ENCODE measurements around the gene NEK1.

Gene NEK1

DNA sequence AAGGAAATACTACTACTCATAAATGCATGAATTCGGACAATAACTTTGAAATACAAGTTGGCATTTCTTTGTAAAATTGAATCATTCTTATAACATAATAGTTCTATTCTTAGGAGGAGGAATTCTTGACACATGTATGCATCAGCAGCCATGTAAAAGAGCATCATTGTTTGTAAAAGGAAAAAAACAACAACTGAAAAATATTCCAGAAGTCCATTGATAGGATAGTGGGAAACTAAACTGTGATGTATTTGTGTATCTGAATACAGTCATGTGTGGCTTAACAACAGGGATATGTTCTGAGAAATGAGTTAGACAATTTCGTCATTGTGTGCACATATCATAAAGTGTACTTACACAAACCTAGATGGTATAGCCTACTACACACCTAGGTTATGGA, 239.6 kb downstream of the NEK1 start:
- DNase-seq (ENCODE audit: low read depth in 1 of 2, low spot score in 1 of 2): no peak

DNA sequence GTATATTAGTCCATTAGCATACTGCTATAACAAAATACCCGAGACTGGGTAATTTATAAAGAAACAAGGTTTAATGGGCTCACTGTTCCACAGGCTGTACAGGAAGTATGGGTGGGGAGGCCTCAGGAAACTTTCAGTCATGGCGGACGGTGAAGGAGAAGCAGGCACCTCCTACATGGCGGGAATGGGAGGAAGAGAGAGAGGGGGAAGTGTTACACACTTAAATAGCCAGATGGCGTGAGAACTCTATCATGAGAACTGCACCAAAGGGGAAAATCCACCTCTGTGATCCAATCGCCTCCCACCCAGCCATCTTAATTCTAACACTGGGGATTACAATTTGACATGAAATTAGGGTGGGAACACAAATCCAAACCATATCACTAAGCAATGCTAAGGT, 242.7 kb downstream of the NEK1 start:
- no peak for DNase-seq (ENCODE audit: low read depth in 1 of 2, low spot score in 1 of 2)

- DNase-seq (ENCODE audit: low read depth in 1 of 2, low spot score in 1 of 2): no peak
Observed at GRCh38 chr4:169367826-169368225, 244.6 kb downstream of the NEK1 start.

- no peak for DNase-seq (ENCODE audit: low read depth in 1 of 2, low spot score in 1 of 2)
Observed at GRCh38 chr4:169366821-169367220, 245.6 kb downstream of the NEK1 start.

DNA sequence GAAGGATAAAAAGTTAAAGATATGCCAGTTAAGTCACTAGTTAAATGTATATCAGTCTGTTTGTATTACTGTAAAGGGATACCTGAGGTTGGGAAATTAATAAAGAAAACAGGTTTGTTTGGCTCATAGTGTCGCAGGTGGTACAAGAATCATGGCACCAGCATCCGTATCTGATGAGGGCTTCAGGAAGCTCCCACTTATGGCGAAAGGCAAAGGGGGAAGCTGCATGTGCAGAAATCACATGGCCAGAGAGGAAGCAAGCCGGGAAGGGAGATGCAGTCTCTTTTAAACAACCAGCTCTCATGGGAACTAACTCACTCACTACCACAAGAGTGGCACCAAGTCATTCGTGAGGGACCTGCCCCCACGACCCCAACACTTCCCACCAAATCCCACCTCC, 249.8 kb downstream of the NEK1 start:
- DNase-seq (ENCODE audit: low read depth in 1 of 2, low spot score in 1 of 2): no peak

GRCh38 chr4:169361756-169362155, 250.6 kb downstream of the NEK1 start:
- no peak for DNase-seq (ENCODE audit: low read depth in 1 of 2, low spot score in 1 of 2)

GRCh38 chr4:169359961-169360360, 252.4 kb downstream of the NEK1 start:
- no peak for DNase-seq (ENCODE audit: low read depth in 1 of 2, low spot score in 1 of 2)

GRCh38 chr4:169352360-169352759, 260.0 kb downstream of the NEK1 start:
- DNase-seq (ENCODE audit: low read depth in 1 of 2, low spot score in 1 of 2): no peak

GRCh38 chr4:169351872-169352271, 260.5 kb downstream of the NEK1 start:
- no peak for DNase-seq (ENCODE audit: low read depth in 1 of 2, low spot score in 1 of 2)

DNA sequence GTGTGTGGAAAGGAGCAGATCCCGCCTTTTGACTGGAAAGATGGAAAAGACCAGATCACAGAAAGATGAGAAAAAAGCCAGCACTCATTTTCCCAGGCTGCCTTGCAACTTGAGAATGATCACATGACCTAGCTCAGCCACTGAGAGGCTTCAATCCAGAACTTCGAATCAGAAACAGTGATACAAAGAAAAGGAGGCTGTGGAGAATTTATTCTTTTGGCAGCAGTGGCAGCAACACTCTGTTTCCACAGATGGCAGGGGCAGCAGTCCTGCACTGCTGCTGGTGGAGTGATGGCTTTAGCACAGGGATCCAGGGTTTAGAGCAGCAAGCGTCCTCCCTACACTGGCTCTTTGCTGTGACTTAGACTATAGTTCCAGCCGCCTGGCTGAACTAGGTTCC, 263.8 kb downstream of the NEK1 start:
- no peak for DNase-seq (ENCODE audit: low read depth in 1 of 2, low spot score in 1 of 2)

DNA sequence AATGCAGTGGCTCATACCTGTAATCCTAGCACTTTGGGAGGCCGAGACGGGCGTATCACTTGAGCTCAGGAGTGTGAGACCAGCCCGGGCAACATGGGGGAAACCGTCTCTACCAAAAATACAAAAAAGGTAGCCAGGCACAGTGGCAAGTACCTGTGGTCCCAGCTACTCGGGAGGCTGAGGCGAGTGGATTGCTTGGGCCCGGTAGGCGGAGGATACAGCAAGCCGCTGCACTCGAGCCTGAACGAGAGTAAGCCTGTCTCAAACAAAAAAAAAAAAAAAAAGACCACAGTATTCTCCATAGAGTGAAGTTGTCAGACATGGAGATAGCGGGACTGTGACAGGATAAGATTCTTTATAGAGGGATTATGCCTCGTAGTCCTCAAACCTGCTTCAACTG, 265.5 kb downstream of the NEK1 start:
- DNase-seq (ENCODE audit: low read depth in 1 of 2, low spot score in 1 of 2): no peak

- no peak for DNase-seq (ENCODE audit: low read depth in 1 of 2, low spot score in 1 of 2)
Observed at GRCh38 chr4:169345316-169345721, 267.1 kb downstream of the NEK1 start.
